Stimulated activated CD4-positive, alpha-beta T cell treated with anti-CD3 and anti-CD28 coated beads, TNF-alpha, amount 100 ng/mL, for 24 hours (primary cell): ENCODE data around the gene LHFPL2.

ENCODE experiments used
- DNase-seq, 3 experiments: peaks; one replicate each; pipeline ENCODE4 v3.0.0-alpha.2; 2020; ENCODE audit warnings: low read depth in 3 of 3

Gene LHFPL2

GRCh38 chr5:78546276-78546996 lies 102.1 kb downstream of the LHFPL2 start:
- DNase-seq = no peak

GRCh38 chr5:78545406-78545805 lies 103.2 kb downstream of the LHFPL2 start:
- DNase-seq = no peak

- no peak for DNase-seq
These were observed 103.9 kb downstream of the LHFPL2 start for GRCh38 chr5:78544561-78545201.

GRCh38 chr5:78543916-78544315 lies 104.7 kb downstream of the LHFPL2 start:
- DNase-seq = no peak

- no peak for DNase-seq
These were observed 105.3 kb downstream of the LHFPL2 start for GRCh38 chr5:78543292-78543691.

GRCh38 chr5:78542321-78542840 lies 106.2 kb downstream of the LHFPL2 start:
- DNase-seq = no peak

- DNase-seq = no peak
These were observed 107.4 kb downstream of the LHFPL2 start for GRCh38 chr5:78541086-78541654.

- DNase-seq = no peak
These were observed 108.1 kb downstream of the LHFPL2 start for GRCh38 chr5:78540335-78541085.

GRCh38 chr5:78538240-78538850 lies 110.2 kb downstream of the LHFPL2 start:
- no peak for DNase-seq

- no peak for DNase-seq
These were observed 110.8 kb downstream of the LHFPL2 start for GRCh38 chr5:78537821-78538220.

GRCh38 chr5:78537411-78537810 lies 111.2 kb downstream of the LHFPL2 start:
- DNase-seq = no peak

GRCh38 chr5:78536661-78537196 lies 111.8 kb downstream of the LHFPL2 start:
- no peak for DNase-seq

- no peak for DNase-seq
These were observed 113.7 kb downstream of the LHFPL2 start for GRCh38 chr5:78534905-78535200.

- no peak for DNase-seq
These were observed 114.2 kb downstream of the LHFPL2 start for GRCh38 chr5:78534148-78534904.

- no peak for DNase-seq
These were observed 115.2 kb downstream of the LHFPL2 start for GRCh38 chr5:78533356-78533755.

- DNase-seq = no peak
These were observed 118.1 kb downstream of the LHFPL2 start for GRCh38 chr5:78530342-78531096.

GRCh38 chr5:78527925-78528324 lies 120.6 kb downstream of the LHFPL2 start:
- DNase-seq = no peak

- no peak for DNase-seq
These were observed 121.3 kb downstream of the LHFPL2 start for GRCh38 chr5:78527054-78527859.

- no peak for DNase-seq
These were observed 122.5 kb downstream of the LHFPL2 start for GRCh38 chr5:78526049-78526525.
